SK-N-SH (cell line): Measurements from ENCODE around the gene ST6GALNAC6. TPM values are rescaled to one million over a fixed set of nuclear protein-coding genes. Genes with fewer than 3 reads are reported as not detected.

Source experiments
- CTCF ChIA-PET: fragments of 300-600, 350-600 bp; formaldehyde crosslinking; extraction: SDS; loops from one replicate; lab custom pipeline; 2021; lab: Yijun Ruan, JAX
- POLR2A ChIA-PET: fragments of 350-600 bp; sonication (Branson Sonifier 250); formaldehyde crosslinking; extraction: SDS; loops from one replicate; lab custom pipeline; 2020; ENCODE audit warnings: antibody characterized with exemption, inconsistent platforms; lab: Yijun Ruan, JAX
- DNase-seq: peaks from one replicate; pipeline ENCODE4 v3.0.0; 2012
- H2AFZ ChIP-seq: fragments of 200-600 bp; sonication (generic); 2 replicates; pipeline ENCODE4 v1.8.1; 2016; ENCODE audit warnings: antibody characterized with exemption, mild to moderate bottlenecking, low read depth
- H3F3A ChIP-seq: fragments of 200-600 bp; sonication (generic); replicated peaks from 2 replicates; pipeline ENCODE3; 2016; ENCODE audit warnings: antibody characterized with exemption, mild to moderate bottlenecking; ENCODE audit not compliant: insufficient read depth
- H3K27ac ChIP-seq, 2 experiments: fragments of 200-500 bp in 1 of 2; fragments of 200-600 bp in 1 of 2; sonication (Bioruptor generic) in 1 of 2; sonication (generic), shearing (Covaris generic) in 1 of 2; 2 replicates each; pipeline versions ENCODE4 v1.5.1 to v1.6.1; 2014 to 2016; ENCODE audit warnings: low read depth in 2 of 2, inconsistent platforms in 1 of 2, low read length in 1 of 2, mild to moderate bottlenecking in 1 of 2, mixed read lengths in 1 of 2
- H3K27me3 ChIP-seq: fragments of 200-600 bp; sonication (generic), shearing (Covaris generic); 2 replicates; pipeline ENCODE4 v1.6.1; 2016; ENCODE audit warnings: mixed run types; ENCODE audit not compliant: insufficient read depth
- H3K36me3 ChIP-seq, 2 experiments: fragments of 200-500 bp in 1 of 2; fragments of 200-600 bp in 1 of 2; sonication (Bioruptor generic) in 1 of 2; sonication (generic) in 1 of 2; replicated peaks in 1 of 2; 2 replicates each; pipeline versions ENCODE3 to v1.5.1; 2014 to 2016; ENCODE audit warnings: low read length in 1 of 2, mild to moderate bottlenecking in 1 of 2; ENCODE audit not compliant: insufficient read depth in 2 of 2, control insufficient read depth in 1 of 2
- H3K4me1 ChIP-seq, 2 experiments: fragments of 200-500 bp in 1 of 2; fragments of 200-600 bp in 1 of 2; sonication (Bioruptor generic) in 1 of 2; sonication (generic), shearing (Covaris generic) in 1 of 2; 2 replicates each; pipeline versions ENCODE4 v1.5.1 to v1.6.1; 2014 to 2016; ENCODE audit warnings: low read depth in 1 of 2, low read length in 1 of 2, mixed run types in 1 of 2; ENCODE audit not compliant: insufficient read depth in 2 of 2, control insufficient read depth in 1 of 2
- H3K4me2 ChIP-seq: fragments of 200-600 bp; sonication (generic), shearing (Covaris generic); 2 replicates; pipeline ENCODE4 v1.6.1; 2017; ENCODE audit warnings: mixed run types
- H3K4me3 ChIP-seq, 2 experiments: fragments of 200-500 bp in 1 of 2; fragments of 200-600 bp in 1 of 2; sonication (Bioruptor generic) in 1 of 2; sonication (generic), shearing (Covaris generic) in 1 of 2; 2 replicates each; pipeline versions ENCODE4 v1.5.1 to v1.8.1; 2014 to 2016; ENCODE audit warnings: low read depth in 2 of 2, inconsistent platforms in 1 of 2, low read length in 1 of 2, mild to moderate bottlenecking in 1 of 2, mixed read lengths in 1 of 2, moderate library complexity in 1 of 2
- H3K79me2 ChIP-seq: fragments of 200-600 bp; sonication (generic); 2 replicates; pipeline ENCODE4 v1.8.1; 2017; ENCODE audit warnings: mild to moderate bottlenecking; ENCODE audit not compliant: insufficient read depth
- H3K9ac ChIP-seq: fragments of 200-600 bp; sonication (generic); 2 replicates; pipeline ENCODE4 v1.6.1; 2017; ENCODE audit warnings: mixed run types
- H3K9me2 ChIP-seq: fragments of 200-600 bp; sonication (generic); 2 replicates; pipeline ENCODE4 v1.6.1; 2017; ENCODE audit warnings: mixed run types
- H3K9me3 ChIP-seq: fragments of 200-600 bp; sonication (generic); 2 replicates; pipeline ENCODE4 v1.6.1; 2017; ENCODE audit warnings: mixed run types, mild to moderate bottlenecking, moderate library complexity
- H4K20me1 ChIP-seq: fragments of 200-600 bp; sonication (generic); 2 replicates; pipeline ENCODE4 v1.6.1; 2017; ENCODE audit warnings: mild to moderate bottlenecking, mixed run types; ENCODE audit not compliant: insufficient read depth
- CHD2 ChIP-seq: fragments of 150-350 bp; IDR thresholded peaks from 2 replicates; pipeline ENCODE4 v1.6.1; 2018; ENCODE audit warnings: low read length; ENCODE audit not compliant: partially characterized antibody
- ELF1 ChIP-seq: IDR thresholded peaks from 2 replicates; pipeline ENCODE4 v1.4.0; 2012
- EP300 ChIP-seq, 2 experiments: IDR thresholded peaks; 2 replicates each; pipeline versions ENCODE4 v1.4.0 to v1.6.1; 2012; ENCODE audit warnings: borderline replicate concordance in 1 of 2, low read depth in 1 of 2, low read length in 1 of 2
- EZH2phosphoT487 ChIP-seq: fragments of 200-600 bp; sonication (generic); IDR thresholded peaks from 2 replicates; pipeline ENCODE4 v1.6.1; 2017; ENCODE audit warnings: low read depth, mixed run types, mild to moderate bottlenecking, antibody characterized with exemption, moderate library complexity, borderline replicate concordance
- GABPA ChIP-seq: IDR thresholded peaks from 2 replicates; pipeline ENCODE4 v1.4.0; 2012; ENCODE audit warnings: low read depth, mild to moderate bottlenecking
- JUND ChIP-seq: IDR thresholded peaks from 2 replicates; pipeline ENCODE4 v1.4.0; 2012
- MAX ChIP-seq: IDR thresholded peaks from 2 replicates; pipeline ENCODE4 v1.4.0; 2012; ENCODE audit warnings: low read depth
- MEF2A ChIP-seq: IDR thresholded peaks from 2 replicates; pipeline ENCODE4 v1.4.0; 2012; ENCODE audit warnings: low read depth, borderline replicate concordance
- MXI1 ChIP-seq: IDR thresholded peaks from 2 replicates; pipeline ENCODE4 v1.6.1; 2012; ENCODE audit warnings: mild to moderate bottlenecking, low read depth, low read length, improper control_type of control experiment
- NFIC ChIP-seq: IDR thresholded peaks from 2 replicates; pipeline ENCODE4 v1.4.0; 2012; ENCODE audit warnings: borderline replicate concordance
- NRF1 ChIP-seq: IDR thresholded peaks from 2 replicates; pipeline ENCODE4 v1.6.1; 2012; ENCODE audit warnings: low read depth, mild to moderate bottlenecking, low read length
- RAD21 ChIP-seq: IDR thresholded peaks from 2 replicates; pipeline ENCODE4 v1.6.1; 2012; ENCODE audit warnings: mild to moderate bottlenecking, low read length
- RCOR1 ChIP-seq: fragments of 150-350 bp; IDR thresholded peaks from 2 replicates; pipeline ENCODE4 v1.6.1; 2017; ENCODE audit warnings: antibody characterized with exemption, low read length
- RXRA ChIP-seq: IDR thresholded peaks from 2 replicates; pipeline ENCODE4 v1.4.0; 2012; ENCODE audit warnings: low read depth, mild to moderate bottlenecking, borderline replicate concordance
- SMC3 ChIP-seq: IDR thresholded peaks from 2 replicates; pipeline ENCODE4 v1.6.1; 2012; ENCODE audit warnings: low read depth, low read length, improper control_type of control experiment
- TAF1 ChIP-seq: IDR thresholded peaks from 2 replicates; pipeline ENCODE4 v1.6.1; 2012; ENCODE audit warnings: low read depth, mild to moderate bottlenecking, low read length, moderate library complexity, borderline replicate concordance
- TCF12 ChIP-seq: IDR thresholded peaks from 2 replicates; pipeline ENCODE4 v1.4.0; 2012
- TEAD4 ChIP-seq: IDR thresholded peaks from 2 replicates; pipeline ENCODE4 v1.4.0; 2012; ENCODE audit warnings: mild to moderate bottlenecking, borderline replicate concordance; ENCODE audit not compliant: insufficient read depth
- USF1 ChIP-seq: IDR thresholded peaks from 2 replicates; pipeline ENCODE4 v1.4.0; 2012; ENCODE audit warnings: low read depth, borderline replicate concordance
- USF2 ChIP-seq: fragments of 150-350 bp; IDR thresholded peaks from 2 replicates; pipeline ENCODE4 v1.6.1; 2017; ENCODE audit warnings: antibody characterized with exemption, low read length, low read depth, borderline replicate concordance
- WGBS: methylation state at CpG from one replicate; pipeline ENCODE4 v1.1.6; 2017; ENCODE audit warnings: low lambda C conversion rate; 5-methylcytosine and 5-hydroxymethylcytosine counted together
- polyA plus RNA-seq, 3 experiments: library from polyadenylated mRNA; depleted of rRNA; stranded (reverse); fragments of >200 nt; gene quantifications; 2 replicates each; pipeline ENCODE4 v1.2.3, GENCODE V29; 2012
- TF ChIP-seq, protein P1 (sequence below): fragments of 200-600 bp; sonication (generic); IDR thresholded peaks from 2 replicates; pipeline ENCODE4 v1.6.1; 2017; ENCODE audit warnings: antibody characterized with exemption, mild to moderate bottlenecking, moderate library complexity

ST6GALNAC6 gene
- polyA plus RNA-seq, 1 of the 3 experiments (the other 2 are of a cell fraction), result 34.8 TPM

- TF ChIP-seq USF2, result no peak
- no peak for TF ChIP-seq EP300 (IDR thresholded peaks at IDR 0.05; ENCODE audit: borderline replicate concordance in 1 of 2, low read depth in 1 of 2, low read length in 1 of 2)
- peak; percentile 75; the same call in 1 of the 2 replicates for TF ChIP-seq MXI1
- peak; percentile 81 for TF ChIP-seq CHD2
- peak; percentile 98 for TF ChIP-seq ELF1
Observed at GRCh38 chr9:127937388-127938297, 38.2 kb upstream of the ST6GALNAC6 start, which contains the start of gene DPM2 (continued).

- Histone ChIP-seq H3K36me3 (peaks cover 3 to 24% of the 10 kb centered on the region in 2 experiments), H3K27me3 (no peaks in the 10 kb centered on the region), H2AFZ (no peak overlapping the region), H3K9me2 (no peaks in the 10 kb centered on the region), H3K79me2 (peaks cover 46% of the 10 kb centered on the region), H3K4me3 (peak overlapping the region; percentile 78 to 95), H3F3A (peaks cover under 1% of the 10 kb centered on the region), H3K4me1 (peaks cover 12 to 38% of the 10 kb centered on the region in 2 experiments), H4K20me1 (0 out of 2 replicates have a peak, but pooled peaks cover 6% of the 10 kb centered on the region), H3K4me2 (peak overlapping the region; percentile 91), H3K27ac (peak overlapping the region; percentile 71 to 77), H3K9ac (peak overlapping the region; percentile 86)
- 4% methylated on average over 5 of the region's 7 CpGs for WGBS
- no peak for DNase-seq
- ChIA-PET CTCF (interaction anchor here (0.7 to 10.3 kb wide), 6 partner anchors 16 to 357 kb away, joined by 3 to 219 read pairs (median 4); no protein-coding TSS in a partner anchor), POLR2A (no interaction called here)
- TF ChIP-seq JUND, result no peak
- no peak for TF ChIP-seq TCF12
- no peak for TF ChIP-seq MAX
- no peak for TF ChIP-seq USF2
- TF ChIP-seq MEF2A, result no peak
- no peak for TF ChIP-seq TEAD4
- TF ChIP-seq ELF1, result no peak
- no peak for TF ChIP-seq USF1
- no peak for TF ChIP-seq EP300 (IDR thresholded peaks at IDR 0.05; ENCODE audit: borderline replicate concordance in 1 of 2, low read depth in 1 of 2, low read length in 1 of 2)
- TF ChIP-seq RAD21, result no peak
- no peak for TF ChIP-seq RCOR1
- no peak for TF ChIP-seq RXRA
- TF ChIP-seq TAF1, result no peak
- no peak for TF ChIP-seq SMC3
- no peak for TF ChIP-seq NRF1
- TF ChIP-seq NFIC, result no peak
- TF ChIP-seq, protein P1, sequence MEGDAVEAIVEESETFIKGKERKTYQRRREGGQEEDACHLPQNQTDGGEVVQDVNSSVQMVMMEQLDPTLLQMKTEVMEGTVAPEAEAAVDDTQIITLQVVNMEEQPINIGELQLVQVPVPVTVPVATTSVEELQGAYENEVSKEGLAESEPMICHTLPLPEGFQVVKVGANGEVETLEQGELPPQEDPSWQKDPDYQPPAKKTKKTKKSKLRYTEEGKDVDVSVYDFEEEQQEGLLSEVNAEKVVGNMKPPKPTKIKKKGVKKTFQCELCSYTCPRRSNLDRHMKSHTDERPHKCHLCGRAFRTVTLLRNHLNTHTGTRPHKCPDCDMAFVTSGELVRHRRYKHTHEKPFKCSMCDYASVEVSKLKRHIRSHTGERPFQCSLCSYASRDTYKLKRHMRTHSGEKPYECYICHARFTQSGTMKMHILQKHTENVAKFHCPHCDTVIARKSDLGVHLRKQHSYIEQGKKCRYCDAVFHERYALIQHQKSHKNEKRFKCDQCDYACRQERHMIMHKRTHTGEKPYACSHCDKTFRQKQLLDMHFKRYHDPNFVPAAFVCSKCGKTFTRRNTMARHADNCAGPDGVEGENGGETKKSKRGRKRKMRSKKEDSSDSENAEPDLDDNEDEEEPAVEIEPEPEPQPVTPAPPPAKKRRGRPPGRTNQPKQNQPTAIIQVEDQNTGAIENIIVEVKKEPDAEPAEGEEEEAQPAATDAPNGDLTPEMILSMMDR, result no peak
- TF ChIP-seq GABPA, result no peak
- no peak for TF ChIP-seq EZH2phosphoT487
- TF ChIP-seq CHD2, result no peak
- TF ChIP-seq, all 33 proteins: peak for 0
- H3K9me3 ChIP-seq, result no peaks in the 10 kb centered on the region
Observed at GRCh38 chr9:127937056-127937387, 37.6 kb upstream of the ST6GALNAC6 start.
